Gastrocnemius medialis (tissue), 4 donors: ENCODE data around the gene GLB1L2. TPM values are rescaled to one million over a fixed set of nuclear protein-coding genes. Genes with fewer than 3 reads are reported as not detected.

Experiments used
- ATAC-seq, 2 donors: fragments of 150-250 bp; one replicate each; pipeline ENCODE4 v1.9.1; 2016
- DNase-seq, 2 donors: peaks; one replicate each; pipeline ENCODE4 v3.0.0-alpha.2; 2019
- H3K27ac ChIP-seq, 4 donors: fragments of 200-600 bp; sonication (generic); 1 replicate in 1 of 4; 2 replicates in 3 of 4; pipeline ENCODE4 v1.5.1; 2016 to 2018; ENCODE audit warnings: mild to moderate bottlenecking in 2 of 4, moderate library complexity in 1 of 4
- H3K27me3 ChIP-seq, 3 donors: fragments of 200-600 bp; sonication (generic) in 2 of 3; 1 replicate in 1 of 3; 2 replicates in 2 of 3; pipeline versions ENCODE4 v1.5.1 to v1.6.0; 2016 to 2019; ENCODE audit warnings: mild to moderate bottlenecking in 1 of 3, moderate library complexity in 1 of 3
- H3K36me3 ChIP-seq, 2 donors: fragments of 200-600 bp; sonication (generic) in 1 of 2; one replicate each; pipeline ENCODE4 v1.5.1; 2017 to 2018
- H3K4me1 ChIP-seq, 2 donors: fragments of 200-600 bp; sonication (generic) in 1 of 2; one replicate each; pipeline ENCODE4 v1.5.1; 2016 to 2017; ENCODE audit warnings: mild to moderate bottlenecking in 2 of 2
- H3K4me3 ChIP-seq, 4 donors: fragments of 200-600 bp; sonication (generic) in 3 of 4; 1 replicate in 1 of 4; 2 replicates in 3 of 4; pipeline ENCODE4 v1.5.1; 2016 to 2019; ENCODE audit warnings: mild to moderate bottlenecking in 2 of 4
- H3K9me3 ChIP-seq, 3 donors: fragments of 200-600 bp; sonication (generic) in 2 of 3; 1 replicate in 1 of 3; 2 replicates in 2 of 3; pipeline ENCODE4 v1.5.1; 2016 to 2019
- POLR2A ChIP-seq, 2 donors: fragments of 450-650 bp; IDR thresholded peaks; one replicate each; pipeline ENCODE4 v1.6.1; 2017; ENCODE audit warnings: antibody characterized with exemption in 2 of 2, mild to moderate bottlenecking in 2 of 2, moderate library complexity in 2 of 2
- in situ Hi-C, 4 donors: fragments of 200-750 bp; cut with MboI; loops; one replicate each; pipeline versions ENCODE4 v1.15.0 to v1.8.0; 2017; ENCODE audit warnings: low sequenced_read_pairs in 4 of 4
- intact Hi-C: fragments of 100-400 bp; cut with DNase I; formaldehyde crosslinking; loops from one replicate; pipeline ENCODE4 v1.15.1; 2023; ENCODE audit warnings: low total_unique reads
- total RNA-seq, 4 donors: library from RNA; depleted of rRNA; stranded (reverse); fragments of >200 nt; gene quantifications; one replicate each; pipeline versions ENCODE4 v1.1.0 to v1.2.3, GENCODE V29; 2016
- TF ChIP-seq, protein P1 (sequence below), 5 experiments: fragments of 450-650 bp in 3 of 5; fragments of 200-600 bp in 2 of 5; sonication (generic) in 2 of 5; IDR thresholded peaks in 4 of 5; conservative IDR thresholded peaks in 1 of 5; 1 replicate in 4 of 5; 2 replicates in 1 of 5; pipeline ENCODE4 v1.5.1; 2016 to 2019; ENCODE audit warnings: antibody characterized with exemption in 5 of 5, mild to moderate bottlenecking in 3 of 5, moderate library complexity in 3 of 5

The GLB1L2 gene
- total RNA-seq, 4 donors from 2014 or later: 0.33 to 2.9 (median 0.76) TPM; not detected in 1

DNA sequence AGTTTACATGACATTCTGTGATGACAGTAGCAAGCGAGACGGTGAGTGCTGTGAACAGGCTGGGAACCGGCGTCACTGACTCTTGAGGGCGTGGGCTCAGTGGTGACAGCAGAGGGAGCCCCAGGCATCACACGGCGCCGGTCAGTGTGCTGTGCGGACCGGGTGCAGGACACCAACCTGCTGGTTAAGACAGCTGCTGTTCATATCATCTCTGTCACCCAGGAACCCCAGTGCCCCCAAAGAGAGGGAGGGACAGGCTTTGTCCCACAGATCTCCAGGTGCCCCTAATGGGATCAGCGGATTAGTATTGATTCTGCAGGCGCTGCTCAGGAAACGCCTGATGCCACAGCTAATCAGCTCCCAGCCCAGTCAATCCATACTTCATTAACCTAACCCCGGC lies 61.9 kb downstream of the GLB1L2 start:
- Histone ChIP-seq H3K4me1 (no peaks in the 10 kb centered on the region), H3K36me3 (no peaks in the 10 kb centered on the region), H3K27ac (no peak overlapping the region), H3K4me3 (no peak overlapping the region), H3K27me3 (peaks cover 0 to 8% (median 6%) of the 10 kb centered on the region in 3 donors), H3K9me3 (no peaks in the 10 kb centered on the region)
- no peak for ATAC-seq
- TF ChIP-seq, protein P1, sequence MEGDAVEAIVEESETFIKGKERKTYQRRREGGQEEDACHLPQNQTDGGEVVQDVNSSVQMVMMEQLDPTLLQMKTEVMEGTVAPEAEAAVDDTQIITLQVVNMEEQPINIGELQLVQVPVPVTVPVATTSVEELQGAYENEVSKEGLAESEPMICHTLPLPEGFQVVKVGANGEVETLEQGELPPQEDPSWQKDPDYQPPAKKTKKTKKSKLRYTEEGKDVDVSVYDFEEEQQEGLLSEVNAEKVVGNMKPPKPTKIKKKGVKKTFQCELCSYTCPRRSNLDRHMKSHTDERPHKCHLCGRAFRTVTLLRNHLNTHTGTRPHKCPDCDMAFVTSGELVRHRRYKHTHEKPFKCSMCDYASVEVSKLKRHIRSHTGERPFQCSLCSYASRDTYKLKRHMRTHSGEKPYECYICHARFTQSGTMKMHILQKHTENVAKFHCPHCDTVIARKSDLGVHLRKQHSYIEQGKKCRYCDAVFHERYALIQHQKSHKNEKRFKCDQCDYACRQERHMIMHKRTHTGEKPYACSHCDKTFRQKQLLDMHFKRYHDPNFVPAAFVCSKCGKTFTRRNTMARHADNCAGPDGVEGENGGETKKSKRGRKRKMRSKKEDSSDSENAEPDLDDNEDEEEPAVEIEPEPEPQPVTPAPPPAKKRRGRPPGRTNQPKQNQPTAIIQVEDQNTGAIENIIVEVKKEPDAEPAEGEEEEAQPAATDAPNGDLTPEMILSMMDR (IDR thresholded peaks at IDR 0.05 in 4 of 5, conservative IDR thresholded peaks at IDR 0.05 in 1 of 5): no peak
- no peak for TF ChIP-seq POLR2A (IDR thresholded peaks at IDR 0.05)
- in situ Hi-C loops (no loop called here), intact Hi-C loops (no loop called here)
- DNase-seq: no peak

- Histone ChIP-seq H3K4me1 (no peaks in the 10 kb centered on the region), H3K36me3 (no peaks in the 10 kb centered on the region), H3K27ac (no peak overlapping the region), H3K27me3 (peaks cover 3 to 8% (median 6%) of the 10 kb centered on the region in 3 donors), H3K4me3 (no peak overlapping the region), H3K9me3 (no peaks in the 10 kb centered on the region)
- DNase-seq: no peak
- intact Hi-C loops: no loop called here
- TF ChIP-seq, protein P1 (IDR thresholded peaks at IDR 0.05 in 4 of 5, conservative IDR thresholded peaks at IDR 0.05 in 1 of 5): no peak
- TF ChIP-seq POLR2A (IDR thresholded peaks at IDR 0.05): no peak
- ATAC-seq: no peak
- in situ Hi-C loops: no loop called here
Measured at GRCh38 chr11:134394311-134394710, 62.5 kb downstream of the GLB1L2 start.

DNA sequence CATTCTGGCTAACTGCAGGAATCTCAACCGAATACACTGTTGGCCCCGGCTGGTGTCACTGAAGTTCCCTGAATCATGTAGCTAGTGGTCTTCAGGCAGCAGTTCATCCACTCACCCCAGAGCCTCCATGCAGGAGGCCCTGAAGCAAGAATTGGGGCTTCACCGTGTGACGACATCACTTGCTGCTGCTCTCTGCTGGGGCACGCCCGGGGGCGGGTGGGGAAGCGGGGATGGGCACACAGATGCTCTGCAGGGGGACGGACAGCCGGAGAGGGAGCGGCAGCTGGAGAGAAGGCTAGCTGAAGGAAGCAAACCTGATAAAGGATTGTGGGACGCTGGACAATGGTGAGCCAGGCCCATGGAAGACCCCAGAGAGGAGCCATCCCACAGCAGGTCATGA lies 63.2 kb downstream of the GLB1L2 start:
- no peaks in the 10 kb centered on the region for H3K4me1 ChIP-seq
- in situ Hi-C loops (no loop called here), intact Hi-C loops (no loop called here)
- H3K27me3 ChIP-seq: peaks cover 5 to 8% (median 6%) of the 10 kb centered on the region in 3 donors
- H3K4me3 ChIP-seq: no peak overlapping the region
- ATAC-seq (no peak), DNase-seq (no peak)
- H3K36me3 ChIP-seq: no peaks in the 10 kb centered on the region
- H3K27ac ChIP-seq: no peak overlapping the region
- TF ChIP-seq POLR2A (IDR thresholded peaks at IDR 0.05): no peak
- TF ChIP-seq, protein P1 (IDR thresholded peaks at IDR 0.05 in 4 of 5, conservative IDR thresholded peaks at IDR 0.05 in 1 of 5): no peak
- H3K9me3 ChIP-seq: no peaks in the 10 kb centered on the region

DNA sequence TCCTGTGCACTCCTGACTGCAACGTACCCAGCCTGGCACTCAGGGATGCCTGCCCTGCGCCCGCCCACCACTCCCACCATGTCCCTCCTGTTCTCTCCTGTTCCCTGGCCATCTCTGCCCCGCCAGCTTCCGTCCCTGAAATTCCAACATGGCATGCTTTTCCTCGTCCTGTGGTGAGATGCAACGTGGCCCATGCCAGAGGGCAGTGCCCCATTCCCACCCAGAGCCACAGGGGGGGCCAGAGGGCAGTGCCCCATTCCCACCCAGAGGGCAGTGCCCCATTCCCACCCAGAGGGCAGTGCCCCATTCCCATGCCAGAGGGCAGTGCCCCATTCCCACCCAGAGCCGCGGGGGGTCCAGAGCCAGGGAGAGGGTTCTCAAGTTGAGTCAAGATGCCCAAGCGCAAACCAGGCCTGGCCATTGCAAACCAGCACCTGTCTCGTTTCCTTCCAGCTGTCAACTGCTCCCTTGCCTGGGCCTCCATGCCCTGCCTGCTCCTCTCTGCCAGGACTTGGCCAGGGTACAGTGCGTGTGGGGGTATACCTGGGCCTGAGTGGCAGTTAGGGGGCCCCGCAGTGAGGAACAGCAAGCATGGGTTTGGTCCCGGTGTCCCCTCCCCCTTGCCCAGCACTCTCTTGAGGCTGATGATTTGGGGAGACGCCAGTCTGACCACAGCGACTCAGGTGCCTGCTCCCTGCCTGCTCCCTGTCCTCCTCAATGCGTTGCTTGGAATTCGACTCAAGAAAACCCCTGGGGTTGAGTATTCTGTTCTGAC lies 65.7 kb downstream of the GLB1L2 start:
- peaks cover 0 to 5% (median 2%) of the 10 kb centered on the region in 3 donors for H3K27me3 ChIP-seq
- intact Hi-C loops (no loop called here), in situ Hi-C loops (no loop called here)
- no peak overlapping the region for H3K27ac ChIP-seq
- no peaks in the 10 kb centered on the region for H3K4me1 ChIP-seq
- ATAC-seq (no peak), DNase-seq (no peak)
- TF ChIP-seq POLR2A (IDR thresholded peaks at IDR 0.05): no peak
- TF ChIP-seq, protein P1 (IDR thresholded peaks at IDR 0.05 in 4 of 5, conservative IDR thresholded peaks at IDR 0.05 in 1 of 5): no peak
- no peak overlapping the region for H3K4me3 ChIP-seq
- no peaks in the 10 kb centered on the region for H3K9me3 ChIP-seq
- H3K36me3 ChIP-seq: no peaks in the 10 kb centered on the region
